Liver (tissue), 9 donors: ENCODE measurements around the gene SLC20A1. TPM values are rescaled to one million over a fixed set of nuclear protein-coding genes. Genes with fewer than 3 reads are reported as not detected.

ENCODE experiments used
- DNase-seq: peaks from one replicate; pipeline ENCODE4 v3.0.0-alpha.2; 2017; ENCODE audit warnings: low spot score
- H3K27ac ChIP-seq, 2 donors: one replicate each; pipeline ENCODE4 v1.7.0; 2013; ENCODE audit warnings: inconsistent platforms in 2 of 2, low read length in 2 of 2, control low read depth in 1 of 2, low read depth in 1 of 2, mild to moderate bottlenecking in 1 of 2
- H3K27me3 ChIP-seq, 4 donors: one replicate each; pipeline versions ENCODE4 v1.6.1 to v1.7.0; 2013; ENCODE audit warnings: low read length in 3 of 4, inconsistent platforms in 1 of 4, mild to moderate bottlenecking in 1 of 4, moderate library complexity in 1 of 4; ENCODE audit not compliant: control insufficient read depth in 4 of 4, insufficient read depth in 4 of 4
- H3K36me3 ChIP-seq, 4 donors: one replicate each; pipeline versions ENCODE4 v1.6.1 to v1.7.0; 2013; ENCODE audit warnings: low read length in 3 of 4, mild to moderate bottlenecking in 3 of 4, low read depth in 1 of 4, moderate library complexity in 1 of 4; ENCODE audit not compliant: control insufficient read depth in 4 of 4, insufficient read depth in 3 of 4
- H3K4me1 ChIP-seq, 4 donors: one replicate each; pipeline versions ENCODE4 v1.6.1 to v1.7.0; 2013; ENCODE audit warnings: low read length in 3 of 4, mild to moderate bottlenecking in 3 of 4, moderate library complexity in 1 of 4; ENCODE audit not compliant: control insufficient read depth in 4 of 4, insufficient read depth in 4 of 4
- H3K4me3 ChIP-seq, 3 donors: one replicate each; pipeline versions ENCODE4 v1.6.1 to v1.7.0; 2013; ENCODE audit warnings: low read length in 3 of 3, control low read depth in 1 of 3, low read depth in 1 of 3, mild to moderate bottlenecking in 1 of 3
- H3K9ac ChIP-seq, 2 donors: one replicate each; pipeline ENCODE4 v1.7.0; 2013; ENCODE audit warnings: low read length in 2 of 2, mild to moderate bottlenecking in 2 of 2, moderate library complexity in 2 of 2, control low read depth in 1 of 2, low read depth in 1 of 2
- H3K9me3 ChIP-seq, 4 donors: one replicate each; pipeline versions ENCODE4 v1.6.1 to v1.7.0; 2013; ENCODE audit warnings: low read length in 3 of 4; ENCODE audit not compliant: control insufficient read depth in 4 of 4
- EGR1 ChIP-seq, 2 donors: IDR thresholded peaks; 2 replicates each; pipeline ENCODE4 v1.6.1; 2016 to 2018; ENCODE audit warnings: antibody characterized with exemption in 2 of 2, low read depth in 2 of 2
- FOXA1 ChIP-seq: IDR thresholded peaks from 2 replicates; pipeline ENCODE4 v1.6.1; 2016; ENCODE audit warnings: antibody characterized with exemption
- FOXA2 ChIP-seq: IDR thresholded peaks from 2 replicates; pipeline ENCODE4 v1.6.1; 2016; ENCODE audit warnings: antibody characterized with exemption
- JUND ChIP-seq, 2 donors: IDR thresholded peaks; 2 replicates each; pipeline ENCODE4 v1.6.1; 2016; ENCODE audit warnings: antibody characterized with exemption in 2 of 2
- RAD21 ChIP-seq, 2 donors: IDR thresholded peaks; 2 replicates each; pipeline ENCODE4 v1.6.1; 2016; ENCODE audit warnings: antibody characterized with exemption in 2 of 2, mild to moderate bottlenecking in 2 of 2
- RXRA ChIP-seq, 2 donors: IDR thresholded peaks; 2 replicates each; pipeline ENCODE4 v1.6.1; 2017 to 2018; ENCODE audit warnings: antibody characterized with exemption in 2 of 2, mild to moderate bottlenecking in 1 of 2
- SP1 ChIP-seq: IDR thresholded peaks from 2 replicates; pipeline ENCODE4 v1.6.1; 2018; ENCODE audit warnings: antibody characterized with exemption, mild to moderate bottlenecking
- TAF1 ChIP-seq: conservative IDR thresholded peaks from 2 replicates; pipeline ENCODE4 v1.6.1; 2016; ENCODE audit warnings: antibody characterized with exemption, mild to moderate bottlenecking
- YY1 ChIP-seq: IDR thresholded peaks from 2 replicates; pipeline ENCODE4 v1.6.1; 2016; ENCODE audit warnings: antibody characterized with exemption, mild to moderate bottlenecking
- ZBTB33 ChIP-seq: IDR thresholded peaks from 2 replicates; pipeline ENCODE4 v1.6.1; 2016; ENCODE audit warnings: antibody characterized with exemption
- WGBS: extraction: QIAGEN DNeasy Blood & Tissue Kit; methylation state at CpG from one replicate; pipeline ENCODE4 v1.1.7; 2013; 5-methylcytosine and 5-hydroxymethylcytosine counted together
- polyA plus RNA-seq, 2 donors: library from polyadenylated mRNA; stranded (reverse) in 1 of 2; unstranded in 1 of 2; fragments of 200-250 nt in 1 of 2; fragments of >200 nt in 1 of 2; fragmentation: Nextera tagmentation in 1 of 2; extraction: Ambion mirVana in 1 of 2; gene quantifications; one replicate each; pipeline versions ENCODE4 v1.2.1 to v1.2.3, GENCODE V29; 2013 to 2015
- total RNA-seq, 2 donors: library from RNA; depleted of rRNA; stranded (reverse); fragments of >200 nt; gene quantifications; one replicate each; pipeline ENCODE4 v1.2.3, GENCODE V29; 2014
- TF ChIP-seq, protein P1 (sequence below): IDR thresholded peaks from 2 replicates; pipeline ENCODE4 v1.6.1; 2016; ENCODE audit warnings: antibody characterized with exemption
- TF ChIP-seq, protein P2 (sequence below): fragments of 150-350 bp; IDR thresholded peaks from 2 replicates; pipeline ENCODE4 v1.5.1; 2017; ENCODE audit warnings: improper control_type of control experiment, low read depth, low read length; ENCODE audit not compliant: missing input control
- TF ChIP-seq, protein P3 (sequence below): IDR thresholded peaks from 2 replicates; pipeline ENCODE4 v1.6.1; 2016; ENCODE audit warnings: antibody characterized with exemption, mild to moderate bottlenecking
- TF ChIP-seq, protein P4 (sequence below): IDR thresholded peaks from 2 replicates; pipeline ENCODE4 v1.6.1; 2016; ENCODE audit warnings: antibody characterized with exemption
- donor health status: healthy.
- donor health status: healthy.
- donor health status: healthy.
- donor health status: healthy.
- donor health status: healthy.

Gene SLC20A1
- total and polyA plus RNA-seq, 4 donors = 15.3 to 56.9 (median 20.0) TPM

DNA sequence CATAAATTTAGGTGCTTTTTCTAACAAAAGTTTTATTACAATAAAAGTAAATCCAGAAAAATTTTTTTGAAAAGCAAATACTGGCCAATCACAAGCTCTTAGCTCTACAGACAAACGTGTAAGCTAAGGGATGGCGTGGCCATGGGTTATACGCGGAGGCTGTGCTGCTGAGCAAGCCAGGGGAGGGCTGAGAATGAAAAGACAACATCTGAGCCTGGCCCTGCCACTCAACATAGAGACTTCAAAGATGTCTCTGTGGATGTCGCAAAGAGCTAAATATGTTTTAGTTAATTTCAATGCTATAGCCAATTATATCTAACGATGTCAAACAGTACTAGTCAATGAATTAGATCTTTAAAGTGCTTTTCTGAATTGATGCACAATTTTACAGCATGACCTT lies 41.8 kb downstream of the SLC20A1 start (continued):
- TF ChIP-seq SP1 (no peak), JUND (IDR thresholded peaks at IDR 0.05) (no peak), FOXA2 (no peak), TAF1 (no peak), RAD21 (IDR thresholded peaks at IDR 0.05) (no peak)
- TF ChIP-seq, protein P1, sequence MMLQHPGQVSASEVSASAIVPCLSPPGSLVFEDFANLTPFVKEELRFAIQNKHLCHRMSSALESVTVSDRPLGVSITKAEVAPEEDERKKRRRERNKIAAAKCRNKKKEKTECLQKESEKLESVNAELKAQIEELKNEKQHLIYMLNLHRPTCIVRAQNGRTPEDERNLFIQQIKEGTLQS = no peak

DNA sequence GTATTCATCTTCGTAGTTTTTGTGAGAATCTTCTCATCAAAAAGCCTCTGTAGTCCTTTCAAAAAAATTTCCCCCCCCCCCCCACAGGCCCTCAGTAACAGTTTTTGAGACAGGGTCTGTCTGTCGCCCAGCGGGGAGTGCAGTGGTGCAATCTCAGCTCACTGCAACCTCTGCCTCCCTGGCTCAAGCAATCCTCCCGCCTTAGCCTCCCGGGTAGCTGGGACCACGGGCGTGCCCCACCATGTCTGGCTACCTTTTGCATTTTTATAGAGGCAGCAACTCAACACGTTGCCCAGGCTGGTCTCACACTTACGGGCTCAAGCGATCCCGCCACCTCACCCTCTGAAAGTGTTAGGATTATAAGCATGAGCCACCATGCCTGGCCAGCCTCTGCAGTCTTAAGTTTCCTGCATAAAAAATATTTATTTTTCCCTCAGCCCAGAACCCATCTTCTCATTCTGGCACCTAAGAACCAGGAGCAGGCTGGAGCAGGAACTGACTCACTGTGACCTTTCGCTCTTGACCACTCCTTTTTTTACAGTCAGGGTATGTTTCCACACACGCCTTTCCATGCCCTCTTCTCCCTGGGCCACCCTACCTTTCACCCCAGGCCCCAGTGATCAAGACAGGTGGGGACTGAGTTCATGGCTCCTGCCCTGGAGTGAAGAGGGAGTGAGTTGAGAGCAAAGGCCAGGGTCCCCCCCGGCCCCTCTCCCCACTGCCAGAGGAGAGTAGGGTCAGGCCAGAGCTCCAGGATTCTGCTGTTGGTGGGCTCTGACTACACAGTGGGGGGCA lies 42.5 kb downstream of the SLC20A1 start:
- WGBS = 91% methylated on average over 14 of the region's 14 CpGs
- TF ChIP-seq YY1 = no peak
- no peak for TF ChIP-seq RXRA (IDR thresholded peaks at IDR 0.05)
- TF ChIP-seq EGR1 (IDR thresholded peaks at IDR 0.05; ENCODE audit: low read depth in 2 of 2) = no peak
- TF ChIP-seq, protein P2, sequence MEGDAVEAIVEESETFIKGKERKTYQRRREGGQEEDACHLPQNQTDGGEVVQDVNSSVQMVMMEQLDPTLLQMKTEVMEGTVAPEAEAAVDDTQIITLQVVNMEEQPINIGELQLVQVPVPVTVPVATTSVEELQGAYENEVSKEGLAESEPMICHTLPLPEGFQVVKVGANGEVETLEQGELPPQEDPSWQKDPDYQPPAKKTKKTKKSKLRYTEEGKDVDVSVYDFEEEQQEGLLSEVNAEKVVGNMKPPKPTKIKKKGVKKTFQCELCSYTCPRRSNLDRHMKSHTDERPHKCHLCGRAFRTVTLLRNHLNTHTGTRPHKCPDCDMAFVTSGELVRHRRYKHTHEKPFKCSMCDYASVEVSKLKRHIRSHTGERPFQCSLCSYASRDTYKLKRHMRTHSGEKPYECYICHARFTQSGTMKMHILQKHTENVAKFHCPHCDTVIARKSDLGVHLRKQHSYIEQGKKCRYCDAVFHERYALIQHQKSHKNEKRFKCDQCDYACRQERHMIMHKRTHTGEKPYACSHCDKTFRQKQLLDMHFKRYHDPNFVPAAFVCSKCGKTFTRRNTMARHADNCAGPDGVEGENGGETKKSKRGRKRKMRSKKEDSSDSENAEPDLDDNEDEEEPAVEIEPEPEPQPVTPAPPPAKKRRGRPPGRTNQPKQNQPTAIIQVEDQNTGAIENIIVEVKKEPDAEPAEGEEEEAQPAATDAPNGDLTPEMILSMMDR = no peak
- no peak for TF ChIP-seq FOXA1
- TF ChIP-seq SP1 = no peak
- TF ChIP-seq, protein P3, sequence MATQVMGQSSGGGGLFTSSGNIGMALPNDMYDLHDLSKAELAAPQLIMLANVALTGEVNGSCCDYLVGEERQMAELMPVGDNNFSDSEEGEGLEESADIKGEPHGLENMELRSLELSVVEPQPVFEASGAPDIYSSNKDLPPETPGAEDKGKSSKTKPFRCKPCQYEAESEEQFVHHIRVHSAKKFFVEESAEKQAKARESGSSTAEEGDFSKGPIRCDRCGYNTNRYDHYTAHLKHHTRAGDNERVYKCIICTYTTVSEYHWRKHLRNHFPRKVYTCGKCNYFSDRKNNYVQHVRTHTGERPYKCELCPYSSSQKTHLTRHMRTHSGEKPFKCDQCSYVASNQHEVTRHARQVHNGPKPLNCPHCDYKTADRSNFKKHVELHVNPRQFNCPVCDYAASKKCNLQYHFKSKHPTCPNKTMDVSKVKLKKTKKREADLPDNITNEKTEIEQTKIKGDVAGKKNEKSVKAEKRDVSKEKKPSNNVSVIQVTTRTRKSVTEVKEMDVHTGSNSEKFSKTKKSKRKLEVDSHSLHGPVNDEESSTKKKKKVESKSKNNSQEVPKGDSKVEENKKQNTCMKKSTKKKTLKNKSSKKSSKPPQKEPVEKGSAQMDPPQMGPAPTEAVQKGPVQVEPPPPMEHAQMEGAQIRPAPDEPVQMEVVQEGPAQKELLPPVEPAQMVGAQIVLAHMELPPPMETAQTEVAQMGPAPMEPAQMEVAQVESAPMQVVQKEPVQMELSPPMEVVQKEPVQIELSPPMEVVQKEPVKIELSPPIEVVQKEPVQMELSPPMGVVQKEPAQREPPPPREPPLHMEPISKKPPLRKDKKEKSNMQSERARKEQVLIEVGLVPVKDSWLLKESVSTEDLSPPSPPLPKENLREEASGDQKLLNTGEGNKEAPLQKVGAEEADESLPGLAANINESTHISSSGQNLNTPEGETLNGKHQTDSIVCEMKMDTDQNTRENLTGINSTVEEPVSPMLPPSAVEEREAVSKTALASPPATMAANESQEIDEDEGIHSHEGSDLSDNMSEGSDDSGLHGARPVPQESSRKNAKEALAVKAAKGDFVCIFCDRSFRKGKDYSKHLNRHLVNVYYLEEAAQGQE = no peak
- TF ChIP-seq ZBTB33 = no peak
- no peak for TF ChIP-seq JUND (IDR thresholded peaks at IDR 0.05)
- TF ChIP-seq, protein P4, sequence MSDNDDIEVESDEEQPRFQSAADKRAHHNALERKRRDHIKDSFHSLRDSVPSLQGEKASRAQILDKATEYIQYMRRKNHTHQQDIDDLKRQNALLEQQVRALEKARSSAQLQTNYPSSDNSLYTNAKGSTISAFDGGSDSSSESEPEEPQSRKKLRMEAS = no peak
- TF ChIP-seq, protein P1 = no peak
- no peak for TF ChIP-seq RAD21 (IDR thresholded peaks at IDR 0.05)
- no peak overlapping the region for H3K27ac ChIP-seq
- H3K9ac ChIP-seq = no peak overlapping the region
- H3K4me3 ChIP-seq = no peak overlapping the region
- H3K27me3 ChIP-seq = no peaks in the 10 kb centered on the region
- H3K9me3 ChIP-seq = no peaks in the 10 kb centered on the region
- no peak for DNase-seq
- peaks cover 0 to 3% (median 1%) of the 10 kb centered on the region in 4 donors for H3K4me1 ChIP-seq
- no peaks in the 10 kb centered on the region for H3K36me3 ChIP-seq
